HepG2 (cell line): Measurements from ENCODE around the gene RNASE8. TPM values are rescaled to one million over a fixed set of nuclear protein-coding genes. Genes with fewer than 3 reads are reported as not detected.

Experiments used
- BCL6 ChIP-seq: IDR thresholded peaks from 2 replicates; pipeline ENCODE4 v1.6.1; 2016; ENCODE audit warnings: missing genetic modification reagents, missing compliant biosample characterization
- DNMT3B ChIP-seq: conservative IDR thresholded peaks from 2 replicates; pipeline ENCODE4 v1.6.1; 2016; ENCODE audit warnings: missing biosample characterization, control low read depth
- DZIP1 ChIP-seq: sonication (generic); formaldehyde crosslinking; IDR thresholded peaks from 2 replicates; pipeline ENCODE4 v1.5.0; 2020; ENCODE audit warnings: mild to moderate bottlenecking, missing genetic modification reagents
- HDAC1 ChIP-seq: sonication (generic); formaldehyde crosslinking; IDR thresholded peaks from 2 replicates; pipeline ENCODE4 v1.5.1; 2020; ENCODE audit warnings: mild to moderate bottlenecking, missing genetic modification reagents
- HMG20A ChIP-seq: IDR thresholded peaks from 2 replicates; pipeline ENCODE4 v1.6.1; 2016; ENCODE audit warnings: borderline replicate concordance
- HNRNPH1 ChIP-seq: fragments of 200-400 bp; formaldehyde crosslinking; optimal IDR thresholded peaks from 2 replicates; pipeline ENCODE3; 2017; ENCODE audit warnings: mild to moderate bottlenecking, low read depth, low read length
- HNRNPLL ChIP-seq: fragments of 200-400 bp; formaldehyde crosslinking; IDR thresholded peaks from 2 replicates; pipeline ENCODE4 v1.6.1; 2017; ENCODE audit warnings: mild to moderate bottlenecking, low read depth, low read length; ENCODE audit not compliant: poor library complexity, severe bottlenecking
- MIER3 ChIP-seq: IDR thresholded peaks from 2 replicates; pipeline ENCODE4 v1.6.1; 2016; ENCODE audit warnings: missing compliant biosample characterization, borderline replicate concordance
- NFRKB ChIP-seq: fragments of 450-650 bp; IDR thresholded peaks from 2 replicates; pipeline ENCODE4 v1.6.1; 2017
- PRDM4 ChIP-seq: sonication (generic); formaldehyde crosslinking; IDR thresholded peaks from 2 replicates; pipeline ENCODE4 v1.9.0; 2021; ENCODE audit warnings: missing genetic modification reagents, borderline replicate concordance
- SIN3B ChIP-seq: fragments of 150-350 bp; IDR thresholded peaks from 2 replicates; pipeline ENCODE4 v1.6.1; 2014; ENCODE audit warnings: low read length
- SOX5 ChIP-seq: IDR thresholded peaks from 2 replicates; pipeline ENCODE4 v1.6.1; 2016; ENCODE audit warnings: borderline replicate concordance
- SP1 ChIP-seq, 2 experiments: fragments of 450-650 bp in 1 of 2; sonication (generic) in 1 of 2; formaldehyde crosslinking in 1 of 2; IDR thresholded peaks; 2 replicates each; pipeline versions ENCODE4 v1.4.0 to v1.6.1; 2016 to 2020; ENCODE audit warnings: missing genetic modification reagents in 1 of 2
- STAT5B ChIP-seq: sonication (generic); formaldehyde crosslinking; IDR thresholded peaks from 2 replicates; pipeline ENCODE4 v1.4.0; 2020; ENCODE audit warnings: missing genetic modification reagents
- THAP11 ChIP-seq: IDR thresholded peaks from 2 replicates; pipeline ENCODE4 v1.6.1; 2016; ENCODE audit warnings: missing biosample characterization, missing genetic modification reagents
- THAP7 ChIP-seq: sonication (generic); formaldehyde crosslinking; IDR thresholded peaks from 2 replicates; pipeline ENCODE4 v1.8.1; 2023; ENCODE audit warnings: mild to moderate bottlenecking, missing genetic modification reagents
- TRIM24 ChIP-seq: sonication (generic); formaldehyde crosslinking; IDR thresholded peaks from 2 replicates; pipeline ENCODE4 v1.8.0; 2022; ENCODE audit warnings: mild to moderate bottlenecking, missing genetic modification reagents
- U2AF2 ChIP-seq: fragments of 200-400 bp; formaldehyde crosslinking; IDR thresholded peaks from 2 replicates; pipeline ENCODE4 v1.6.1; 2017; ENCODE audit warnings: low read depth, mild to moderate bottlenecking, low read length
- UBTF ChIP-seq: sonication (generic); formaldehyde crosslinking; IDR thresholded peaks from 2 replicates; pipeline ENCODE4 v1.4.0; 2020; ENCODE audit warnings: mild to moderate bottlenecking, missing genetic modification reagents
- ZNF225 ChIP-seq: sonication (generic); formaldehyde crosslinking; IDR thresholded peaks from 2 replicates; pipeline ENCODE4 v1.4.0; 2020; ENCODE audit warnings: mild to moderate bottlenecking, missing genetic modification reagents
- ZNF234 ChIP-seq: sonication (generic); formaldehyde crosslinking; conservative IDR thresholded peaks from 2 replicates; pipeline ENCODE4 v1.5.1; 2020; ENCODE audit warnings: mild to moderate bottlenecking, missing genetic modification reagents
- ZNF619 ChIP-seq: sonication (generic); formaldehyde crosslinking; IDR thresholded peaks from 2 replicates; pipeline ENCODE4 v1.4.0; 2020; ENCODE audit warnings: mild to moderate bottlenecking, missing genetic modification reagents
- polyA plus RNA-seq, 8 experiments: library from polyadenylated mRNA; depleted of rRNA in 3 of 8; stranded (reverse) in 7 of 8; unstranded in 1 of 8; fragments of >200 nt; fragmentation: Illumina TruSeq in 4 of 8; extraction: Trizol in 4 of 8; gene quantifications; 2 replicates each; pipeline versions ENCODE4 v1.2.1 to v1.2.3, GENCODE V29; 2011 to 2016; ENCODE audit warnings: low read depth in 4 of 8, missing spikeins in 1 of 8, mixed read lengths in 1 of 8; ENCODE audit not compliant: insufficient read depth in 1 of 8
- total RNA-seq, 5 experiments: library from RNA; depleted of rRNA; stranded (reverse); fragments of >200 nt; fragmentation: Illumina TruSeq; extraction: Trizol; gene quantifications; 2 replicates each; pipeline ENCODE4 v1.2.3, GENCODE V29; 2016; ENCODE audit warnings: low read depth in 1 of 5

Gene RNASE8
- total and polyA plus RNA-seq, 2 of the 13 experiments (the other 11 are each of a cell fraction or from before 2014, with no cell fraction given): not detected

GRCh38 chr14:21024585-21025370 lies 32.8 kb upstream of the RNASE8 start, which contains the start of gene NDRG2 (continued):
- TF ChIP-seq SOX5 (CRISPR knock-in tag) (no peak), THAP11 (peak; percentile 62), STAT5B (0 out of 2 replicates have a peak, but pooled peaks have one; percentile 25), HNRNPLL (peak; percentile 60), ZNF225 (CRISPR knock-in tag) (peak; percentile 74), DNMT3B (CRISPR knock-in tag) (no peak), THAP7 (CRISPR knock-in tag) (peak; percentile 90), DZIP1 (CRISPR knock-in tag) (no peak), TRIM24 (CRISPR knock-in tag) (no peak), HDAC1 (peak; percentile 79), NFRKB (no peak), HNRNPH1 (no peak), SIN3B (no peak), U2AF2 (no peak), PRDM4 (no peak), MIER3 (CRISPR knock-in tag) (no peak), SP1 (IDR thresholded peaks at IDR 0.05) (no peak), SP1 (CRISPR knock-in tag; IDR thresholded peaks at IDR 0.05) (no peak), ZNF234 (CRISPR knock-in tag) (no peak; the same call in 1 of the 2 replicates), BCL6 (peak; percentile 64), UBTF (CRISPR knock-in tag) (peak; percentile 90), HMG20A (no peak), ZNF619 (CRISPR knock-in tag) (no peak)
